ENCODE measurements around the gene SUGP1.

GRCh38 chr19:19258589-19259338 lies 61.5 kb downstream of the SUGP1 start:
- TF ChIP-seq CTCF (IDR thresholded peaks at IDR 0.05): no peak
- no peak for TF ChIP-seq POLR2AphosphoS5 (IDR thresholded peaks at IDR 0.05)
- no peak for TF ChIP-seq EP300 (IDR thresholded peaks at IDR 0.05)

Measured in stomach (tissue), 4 donors.